Measurements from ENCODE around the gene SHROOM1.

DNA sequence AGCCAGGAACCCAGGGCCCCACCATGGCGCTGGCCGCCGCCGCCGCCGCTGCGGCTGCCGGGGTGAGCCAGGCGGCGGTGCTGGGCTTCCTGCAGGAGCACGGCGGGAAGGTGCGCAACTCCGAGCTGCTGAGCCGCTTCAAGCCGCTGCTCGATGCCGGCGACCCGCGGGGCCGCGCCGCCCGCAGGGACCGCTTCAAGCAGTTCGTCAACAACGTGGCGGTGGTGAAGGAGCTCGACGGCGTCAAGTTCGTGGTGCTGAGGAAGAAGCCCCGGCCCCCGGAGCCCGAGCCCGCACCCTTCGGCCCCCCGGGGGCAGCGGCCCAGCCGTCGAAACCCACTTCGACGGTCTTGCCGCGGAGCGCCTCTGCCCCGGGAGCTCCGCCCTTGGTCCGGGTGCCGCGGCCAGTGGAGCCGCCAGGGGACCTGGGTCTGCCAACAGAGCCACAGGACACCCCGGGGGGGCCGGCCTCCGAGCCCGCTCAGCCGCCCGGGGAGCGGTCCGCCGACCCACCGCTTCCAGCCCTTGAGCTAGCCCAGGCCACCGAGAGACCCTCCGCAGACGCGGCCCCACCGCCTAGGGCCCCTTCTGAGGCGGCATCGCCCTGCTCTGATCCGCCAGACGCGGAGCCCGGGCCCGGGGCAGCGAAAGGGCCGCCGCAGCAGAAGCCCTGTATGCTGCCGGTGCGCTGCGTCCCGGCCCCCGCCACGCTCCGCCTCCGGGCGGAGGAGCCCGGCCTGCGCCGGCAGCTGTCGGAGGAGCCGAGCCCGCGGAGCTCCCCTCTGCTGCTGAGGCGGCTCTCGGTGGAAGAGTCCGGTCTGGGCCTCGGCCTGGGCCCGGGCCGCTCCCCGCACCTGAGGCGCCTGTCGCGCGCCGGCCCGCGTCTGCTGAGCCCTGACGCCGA lies 16.6 kb downstream of the SHROOM1 start:
- no peak for TF ChIP-seq TAF1 (IDR thresholded peaks at IDR 0.05; ENCODE audit: low read depth, low read length)
- no peak for TF ChIP-seq POLR2AphosphoS5 (IDR thresholded peaks at IDR 0.05; ENCODE audit: low read depth, low read length)
- no peak for TF ChIP-seq POLR2A (IDR thresholded peaks at IDR 0.05; ENCODE audit: low read depth, low read length)
- TF ChIP-seq PAX5 (IDR thresholded peaks at IDR 0.05; ENCODE audit: insufficient read depth, low read length, severe bottlenecking), result no peak
- TF ChIP-seq POU2F2 (IDR thresholded peaks at IDR 0.05; ENCODE audit: low read depth, low read length), result no peak
